Muscle layer of colon (tissue), 2 donors: ENCODE measurements around the gene SLC35F4.
"Not testable (repeated sequence)": the region's sequence is repeated elsewhere in the genome, so short reads cannot be mapped to it uniquely, and the experiment has no call there.

Experiments used
- H3K27ac ChIP-seq: one replicate; pipeline ENCODE4 v1.7.0; 2013; ENCODE audit warnings: low read depth, mild to moderate bottlenecking, low read length, moderate library complexity
- H3K27me3 ChIP-seq, 2 donors: one replicate each; pipeline ENCODE4 v1.7.0; 2013; ENCODE audit warnings: low read length in 2 of 2, mild to moderate bottlenecking in 2 of 2; ENCODE audit not compliant: insufficient read depth in 2 of 2, control insufficient read depth in 1 of 2
- H3K36me3 ChIP-seq: one replicate; pipeline ENCODE4 v1.7.0; 2013; ENCODE audit warnings: mild to moderate bottlenecking, low read length; ENCODE audit not compliant: insufficient read depth
- H3K4me1 ChIP-seq: one replicate; pipeline ENCODE4 v1.7.0; 2013; ENCODE audit warnings: mild to moderate bottlenecking, low read length; ENCODE audit not compliant: insufficient read depth
- H3K4me3 ChIP-seq, 2 donors: one replicate each; pipeline ENCODE4 v1.7.0; 2013; ENCODE audit warnings: low read length in 2 of 2, low read depth in 1 of 2, mild to moderate bottlenecking in 1 of 2, moderate library complexity in 1 of 2
- H3K9ac ChIP-seq: one replicate; pipeline ENCODE4 v1.7.0; 2013; ENCODE audit warnings: low read length
- H3K9me3 ChIP-seq: one replicate; pipeline ENCODE4 v1.7.0; 2013; ENCODE audit warnings: mild to moderate bottlenecking, low read length
- donor health status: abdominal sarcoma.
- donor health status: Adenocarcinoma of cecum.

SLC35F4 gene

DNA sequence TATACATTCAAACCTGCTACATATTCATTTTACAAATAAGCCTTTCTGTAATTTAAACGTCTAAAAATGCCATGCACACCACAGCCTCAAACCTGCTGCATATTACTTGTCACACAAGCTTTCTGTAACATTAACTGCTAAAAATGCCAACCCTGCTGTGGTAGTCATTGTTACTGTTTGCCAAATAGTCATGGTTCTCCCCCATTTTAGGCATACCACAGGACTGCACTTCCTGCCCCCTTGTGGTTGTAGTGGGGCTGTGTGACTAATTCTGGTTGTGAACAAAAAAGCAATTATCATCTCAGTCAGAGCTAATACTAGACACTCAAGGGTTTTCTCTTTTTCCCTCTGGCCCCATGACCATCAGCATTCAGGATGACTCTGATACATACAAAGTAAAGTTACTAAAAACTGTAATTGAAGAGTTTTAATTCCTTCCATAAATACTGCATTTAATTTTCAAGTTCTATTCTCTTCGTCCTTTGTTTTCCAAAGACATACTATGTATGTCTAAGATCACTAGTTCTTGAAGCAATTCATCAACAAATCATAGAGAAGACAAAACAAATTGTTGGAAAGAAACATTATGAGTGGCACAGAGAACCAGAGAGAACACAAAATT lies 5.7 kb upstream of the SLC35F4 start:
- Histone ChIP-seq H3K27ac (no peak overlapping the region), H3K36me3 (no peaks in the 10 kb centered on the region), H3K27me3 (no peaks in the 10 kb centered on the region), H3K4me1 (no peaks in the 10 kb centered on the region), H3K4me3 (no peak overlapping the region), H3K9me3 (no peaks in the 10 kb centered on the region), H3K9ac (no peak overlapping the region)

DNA sequence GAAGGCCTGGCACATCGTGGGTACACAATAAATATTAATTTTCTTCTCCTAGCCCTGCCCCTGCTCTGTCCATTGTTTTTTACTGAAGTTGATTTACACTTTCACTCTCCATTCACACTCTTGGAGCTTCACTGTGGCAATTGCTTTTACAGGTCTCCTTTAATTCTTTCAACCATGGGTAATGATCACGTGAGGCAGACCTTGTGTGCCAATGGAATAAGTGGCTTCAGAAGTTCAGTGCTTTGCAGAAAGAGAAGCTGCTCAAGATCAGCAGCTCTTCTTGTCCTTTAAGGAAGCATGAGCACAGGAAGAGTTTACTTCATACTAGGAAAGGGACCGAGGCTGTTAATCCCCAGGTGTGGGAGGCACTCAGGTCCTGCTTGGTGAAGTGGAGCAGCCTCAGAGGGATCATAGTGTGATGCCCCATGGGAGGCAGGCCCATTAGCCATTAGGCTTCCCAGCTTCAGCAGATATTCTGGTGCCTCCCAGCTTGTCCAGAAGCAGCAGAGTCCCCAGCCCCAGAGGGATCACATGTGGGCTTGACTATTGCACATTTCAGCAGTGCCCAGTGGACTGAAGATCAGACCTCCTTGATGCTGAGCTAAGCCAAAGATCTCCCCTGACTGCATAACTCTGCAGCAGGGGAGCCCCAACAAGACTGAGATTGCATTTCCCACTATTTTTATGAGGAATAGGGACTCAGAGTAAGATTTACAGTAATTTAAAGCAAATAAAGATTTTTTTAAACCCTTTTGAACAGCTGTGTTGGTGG lies 5.0 kb upstream of the SLC35F4 start:
- H3K9me3 ChIP-seq: no peaks in the 10 kb centered on the region
- no peak overlapping the region for H3K9ac ChIP-seq
- H3K27me3 ChIP-seq: peaks cover 0 to 6% of the 10 kb centered on the region in 2 donors
- no peak overlapping the region for H3K27ac ChIP-seq
- no peaks in the 10 kb centered on the region for H3K36me3 ChIP-seq
- H3K4me3 ChIP-seq: no peak overlapping the region
- H3K4me1 ChIP-seq: no peaks in the 10 kb centered on the region

DNA sequence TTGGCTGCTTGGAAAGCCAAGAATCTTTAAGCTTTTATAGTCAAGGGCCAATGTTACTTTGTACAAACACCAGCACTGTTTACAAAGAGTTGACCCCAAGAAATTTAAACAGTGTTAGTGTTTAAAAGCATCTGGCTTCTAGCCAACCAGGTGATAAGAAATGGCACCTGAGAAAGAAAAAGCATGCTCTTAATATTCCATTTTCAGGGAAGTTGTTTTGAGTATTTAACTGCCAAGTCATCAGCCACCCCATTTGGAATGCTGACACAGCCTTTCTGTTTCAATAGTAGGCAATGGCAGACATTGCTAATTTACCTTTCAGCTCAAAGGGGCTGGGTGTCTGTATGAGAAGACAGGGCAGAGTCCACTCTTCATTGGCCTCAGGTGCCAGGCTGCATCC lies 3.7 kb upstream of the SLC35F4 start:
- Histone ChIP-seq H3K4me3 (no peak overlapping the region), H3K9ac (no peak overlapping the region), H3K36me3 (no peaks in the 10 kb centered on the region), H3K9me3 (no peaks in the 10 kb centered on the region), H3K27ac (no peak overlapping the region), H3K27me3 (peaks cover 0 to 19% of the 10 kb centered on the region in 2 donors), H3K4me1 (no peaks in the 10 kb centered on the region)

- no peaks in the 10 kb centered on the region for H3K36me3 ChIP-seq
- peaks cover 0 to 28% of the 10 kb centered on the region in 2 donors for H3K27me3 ChIP-seq
- H3K27ac ChIP-seq: no peak overlapping the region
- H3K9ac ChIP-seq: no peak overlapping the region
- no peak overlapping the region for H3K4me3 ChIP-seq
- no peaks in the 10 kb centered on the region for H3K4me1 ChIP-seq
- H3K9me3 ChIP-seq: no peaks in the 10 kb centered on the region
These were observed 360 bp upstream of the SLC35F4 start for GRCh38 chr14:57866199-57866705.

- Histone ChIP-seq H3K27me3 (peaks cover 0 to 28% of the 10 kb centered on the region in 2 donors), H3K36me3 (no peaks in the 10 kb centered on the region), H3K4me1 (no peaks in the 10 kb centered on the region), H3K4me3 (no peak overlapping the region), H3K27ac (no peak overlapping the region), H3K9ac (no peak overlapping the region), H3K9me3 (no peaks in the 10 kb centered on the region)
These were observed 858 bp downstream of the SLC35F4 start for GRCh38 chr14:57865066-57865402.

- Histone ChIP-seq H3K36me3 (no peaks in the 10 kb centered on the region), H3K4me3 (no peak overlapping the region), H3K9ac (no peak overlapping the region), H3K27ac (no peak overlapping the region), H3K9me3 (no peaks in the 10 kb centered on the region), H3K4me1 (no peaks in the 10 kb centered on the region), H3K27me3 (peaks cover 0 to 28% of the 10 kb centered on the region in 2 donors)
These were observed 1.2 kb downstream of the SLC35F4 start for GRCh38 chr14:57864659-57865058.

- Histone ChIP-seq H3K9ac (no peak overlapping the region), H3K27ac (no peak overlapping the region), H3K9me3 (no peaks in the 10 kb centered on the region), H3K27me3 (peaks cover 0 to 28% of the 10 kb centered on the region in 2 donors), H3K4me1 (no peaks in the 10 kb centered on the region), H3K4me3 (no peak overlapping the region), H3K36me3 (no peaks in the 10 kb centered on the region)
These were observed 2.4 kb downstream of the SLC35F4 start for GRCh38 chr14:57863471-57863870.

- not testable (repeated sequence) for H3K27me3 ChIP-seq, H3K4me3 ChIP-seq, H3K36me3 ChIP-seq, H3K9me3 ChIP-seq, H3K9ac ChIP-seq, H3K27ac ChIP-seq, H3K4me1 ChIP-seq
These were observed 10.2 kb downstream of the SLC35F4 start for GRCh38 chr14:57855666-57856065.

- H3K9me3 ChIP-seq: no peaks in the 10 kb centered on the region
- no peaks in the 10 kb centered on the region for H3K4me1 ChIP-seq
- H3K9ac ChIP-seq: no peak overlapping the region
- no peak overlapping the region for H3K4me3 ChIP-seq
- H3K36me3 ChIP-seq: no peaks in the 10 kb centered on the region
- no peaks in the 10 kb centered on the region for H3K27me3 ChIP-seq
- H3K27ac ChIP-seq: no peak overlapping the region
These were observed 11.3 kb downstream of the SLC35F4 start for GRCh38 chr14:57854571-57854970.

DNA sequence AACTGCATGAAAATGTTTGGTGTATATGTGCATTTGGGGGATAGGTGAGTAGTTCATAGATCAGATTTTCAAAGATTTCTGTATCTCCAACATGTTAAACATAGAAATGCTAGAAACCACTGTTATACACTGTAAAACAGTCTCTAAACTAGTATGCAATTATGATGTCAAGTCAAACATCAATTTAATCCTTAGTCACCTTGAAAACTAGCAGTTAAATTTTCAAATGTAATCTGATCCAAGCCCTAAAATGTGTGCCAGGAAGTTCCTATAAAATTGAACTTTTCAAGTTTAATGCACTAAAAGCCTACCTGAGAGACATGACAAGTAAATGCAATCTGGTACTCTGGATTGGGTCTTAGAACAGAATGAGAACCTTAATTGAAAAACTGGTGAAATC lies 14.5 kb downstream of the SLC35F4 start:
- Histone ChIP-seq H3K27ac (no peak overlapping the region), H3K27me3 (no peaks in the 10 kb centered on the region), H3K36me3 (no peaks in the 10 kb centered on the region), H3K4me1 (no peaks in the 10 kb centered on the region), H3K9ac (no peak overlapping the region), H3K4me3 (no peak overlapping the region), H3K9me3 (no peaks in the 10 kb centered on the region)

GRCh38 chr14:57848786-57849185 lies 17.1 kb downstream of the SLC35F4 start:
- no peak overlapping the region for H3K4me3 ChIP-seq
- H3K36me3 ChIP-seq: no peaks in the 10 kb centered on the region
- no peak overlapping the region for H3K27ac ChIP-seq
- H3K9ac ChIP-seq: no peak overlapping the region
- no peaks in the 10 kb centered on the region for H3K4me1 ChIP-seq
- no peaks in the 10 kb centered on the region for H3K9me3 ChIP-seq
- H3K27me3 ChIP-seq: no peaks in the 10 kb centered on the region

GRCh38 chr14:57848353-57848752 lies 17.5 kb downstream of the SLC35F4 start:
- Histone ChIP-seq H3K4me3 (no peak overlapping the region), H3K27ac (no peak overlapping the region), H3K27me3 (no peaks in the 10 kb centered on the region), H3K36me3 (no peaks in the 10 kb centered on the region), H3K9ac (no peak overlapping the region), H3K9me3 (no peaks in the 10 kb centered on the region), H3K4me1 (no peaks in the 10 kb centered on the region)
